Suprapubic skin (tissue), 4 donors: ENCODE measurements around the gene SIRPB1. TPM values are rescaled to one million over a fixed set of nuclear protein-coding genes. Genes with fewer than 3 reads are reported as not detected.
"Not testable (repeated sequence)": the region's sequence is repeated elsewhere in the genome, so short reads cannot be mapped to it uniquely, and the experiment has no call there.

ENCODE experiments used
- DNase-seq, 2 donors: peaks; one replicate each; pipeline ENCODE4 v3.0.0-alpha.2; 2019; ENCODE audit warnings: low spot score in 2 of 2
- H3K27ac ChIP-seq: fragments of 200-600 bp; sonication (generic); one replicate; pipeline ENCODE4 v1.5.1; 2019
- H3K27me3 ChIP-seq: fragments of 200-600 bp; sonication (generic); one replicate; pipeline ENCODE4 v1.5.1; 2019
- H3K36me3 ChIP-seq: fragments of 200-600 bp; sonication (generic); one replicate; pipeline ENCODE4 v1.5.1; 2019
- H3K4me1 ChIP-seq: fragments of 200-600 bp; sonication (generic); one replicate; pipeline ENCODE4 v1.5.1; 2019
- H3K4me3 ChIP-seq: fragments of 200-600 bp; sonication (generic); one replicate; pipeline ENCODE4 v1.5.1; 2019; ENCODE audit warnings: mild to moderate bottlenecking
- H3K9me3 ChIP-seq: fragments of 200-600 bp; sonication (generic); one replicate; pipeline ENCODE4 v1.5.1; 2019
- EP300 ChIP-seq: sonication (generic); formaldehyde crosslinking; IDR thresholded peaks from one replicate; pipeline ENCODE4 v1.6.1; 2017; ENCODE audit warnings: antibody characterized with exemption
- POLR2A ChIP-seq, 2 donors: fragments of 450-650 bp; IDR thresholded peaks; one replicate each; pipeline ENCODE4 v1.6.1; 2017; ENCODE audit warnings: antibody characterized with exemption in 2 of 2, mild to moderate bottlenecking in 2 of 2, moderate library complexity in 2 of 2
- POLR2AphosphoS5 ChIP-seq, 3 donors: sonication (generic); formaldehyde crosslinking; IDR thresholded peaks; one replicate each; pipeline ENCODE4 v1.6.1; 2017; ENCODE audit warnings: antibody characterized with exemption in 3 of 3
- WGBS: methylation state at CpG from one replicate; pipeline ENCODE4 v1.1.5; 2018; 5-methylcytosine and 5-hydroxymethylcytosine counted together
- total RNA-seq, 4 donors: library from RNA; depleted of rRNA; stranded (reverse); fragments of >200 nt; gene quantifications; one replicate each; pipeline ENCODE4 v1.1.0, GENCODE V29; 2016
- TF ChIP-seq, protein P1 (sequence below), 2 donors: fragments of 200-600 bp in 1 of 2; fragments of 450-650 bp in 1 of 2; sonication (generic) in 1 of 2; IDR thresholded peaks; one replicate each; pipeline ENCODE4 v1.5.1; 2016 to 2019; ENCODE audit warnings: antibody characterized with exemption in 2 of 2, mild to moderate bottlenecking in 1 of 2, moderate library complexity in 1 of 2

Gene SIRPB1
- total RNA-seq, 4 donors from 2014 or later = 0.38 to 3.3 (median 1.0) TPM; not detected in 1

GRCh38 chr20:1648101-1648500, 28.3 kb upstream of the SIRPB1 start:
- Histone ChIP-seq H3K27ac (no peak overlapping the region), H3K27me3 (peaks cover 16% of the 10 kb centered on the region), H3K36me3 (no peaks in the 10 kb centered on the region), H3K9me3 (no peaks in the 10 kb centered on the region), H3K4me1 (no peaks in the 10 kb centered on the region), H3K4me3 (no peak overlapping the region)
- no peak for TF ChIP-seq POLR2A (IDR thresholded peaks at IDR 0.05)
- TF ChIP-seq, protein P1, sequence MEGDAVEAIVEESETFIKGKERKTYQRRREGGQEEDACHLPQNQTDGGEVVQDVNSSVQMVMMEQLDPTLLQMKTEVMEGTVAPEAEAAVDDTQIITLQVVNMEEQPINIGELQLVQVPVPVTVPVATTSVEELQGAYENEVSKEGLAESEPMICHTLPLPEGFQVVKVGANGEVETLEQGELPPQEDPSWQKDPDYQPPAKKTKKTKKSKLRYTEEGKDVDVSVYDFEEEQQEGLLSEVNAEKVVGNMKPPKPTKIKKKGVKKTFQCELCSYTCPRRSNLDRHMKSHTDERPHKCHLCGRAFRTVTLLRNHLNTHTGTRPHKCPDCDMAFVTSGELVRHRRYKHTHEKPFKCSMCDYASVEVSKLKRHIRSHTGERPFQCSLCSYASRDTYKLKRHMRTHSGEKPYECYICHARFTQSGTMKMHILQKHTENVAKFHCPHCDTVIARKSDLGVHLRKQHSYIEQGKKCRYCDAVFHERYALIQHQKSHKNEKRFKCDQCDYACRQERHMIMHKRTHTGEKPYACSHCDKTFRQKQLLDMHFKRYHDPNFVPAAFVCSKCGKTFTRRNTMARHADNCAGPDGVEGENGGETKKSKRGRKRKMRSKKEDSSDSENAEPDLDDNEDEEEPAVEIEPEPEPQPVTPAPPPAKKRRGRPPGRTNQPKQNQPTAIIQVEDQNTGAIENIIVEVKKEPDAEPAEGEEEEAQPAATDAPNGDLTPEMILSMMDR (IDR thresholded peaks at IDR 0.05) = no peak
- no peak for TF ChIP-seq POLR2AphosphoS5 (IDR thresholded peaks at IDR 0.05)
- no peak for TF ChIP-seq EP300
- 59% methylated on average over 5 of the region's 5 CpGs for WGBS
- no peak for DNase-seq

GRCh38 chr20:1646975-1647431, 27.2 kb upstream of the SIRPB1 start:
- Histone ChIP-seq H3K27ac (no peak overlapping the region), H3K4me1 (no peaks in the 10 kb centered on the region), H3K4me3 (no peak overlapping the region), H3K36me3 (no peaks in the 10 kb centered on the region), H3K27me3 (peaks cover 16% of the 10 kb centered on the region), H3K9me3 (no peaks in the 10 kb centered on the region)
- WGBS = 89% methylated on average over 3 of the region's 3 CpGs
- no peak for DNase-seq
- TF ChIP-seq, protein P1 (IDR thresholded peaks at IDR 0.05) = no peak
- TF ChIP-seq POLR2AphosphoS5 (IDR thresholded peaks at IDR 0.05) (no peak), POLR2A (IDR thresholded peaks at IDR 0.05) (no peak), EP300 (no peak)

DNA sequence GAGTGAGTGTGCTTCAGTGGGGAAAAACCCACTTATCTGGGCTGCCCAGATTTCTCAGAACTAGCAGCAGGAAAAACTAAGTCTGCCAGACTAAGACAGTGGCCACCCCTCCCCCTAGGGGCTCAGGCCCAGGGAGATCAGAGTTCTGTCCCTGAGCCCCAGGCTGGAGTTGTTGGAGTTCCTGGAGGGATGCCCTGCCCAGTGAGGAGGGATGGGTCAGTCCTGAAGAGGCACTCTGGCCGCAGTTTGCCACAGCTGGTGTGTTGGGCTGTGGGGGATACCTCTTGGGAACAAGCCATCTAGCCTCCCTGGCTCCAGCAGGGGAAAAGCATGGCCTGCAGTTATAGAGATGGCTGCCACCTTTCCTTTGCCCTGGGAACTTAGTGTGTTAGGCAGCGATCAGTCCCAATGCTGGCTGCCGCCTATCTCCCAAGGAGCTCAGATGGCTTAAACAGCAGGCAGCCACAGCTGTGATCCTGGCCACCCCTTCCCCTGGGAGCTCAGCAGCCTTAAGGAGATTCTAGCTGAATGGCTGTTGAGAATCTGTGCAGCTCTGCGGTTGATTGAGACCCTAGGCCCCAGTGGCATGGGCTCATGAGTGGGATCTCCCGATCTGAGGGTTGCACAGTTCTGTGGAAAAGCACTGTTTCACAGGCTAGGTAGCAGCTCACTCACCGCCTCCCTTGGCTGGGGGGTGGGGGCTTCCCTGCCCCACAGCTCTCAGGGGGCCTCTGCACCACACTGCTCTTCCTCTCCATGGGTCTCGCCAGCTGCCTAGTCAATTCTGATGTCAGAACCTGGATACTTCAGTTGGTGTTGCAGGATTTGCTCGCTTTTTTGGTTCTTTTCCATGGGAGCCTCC, 24.5 kb upstream of the SIRPB1 start:
- peaks cover 16% of the 10 kb centered on the region for H3K27me3 ChIP-seq
- no peaks in the 10 kb centered on the region for H3K36me3 ChIP-seq
- 96% methylated on average over 6 of the region's 8 CpGs for WGBS
- no peak overlapping the region for H3K27ac ChIP-seq
- H3K4me3 ChIP-seq = no peak overlapping the region
- no peaks in the 10 kb centered on the region for H3K9me3 ChIP-seq
- TF ChIP-seq, protein P1 (IDR thresholded peaks at IDR 0.05) = no peak
- TF ChIP-seq EP300 (no peak), POLR2AphosphoS5 (IDR thresholded peaks at IDR 0.05) (no peak), POLR2A (IDR thresholded peaks at IDR 0.05) (no peak)
- no peaks in the 10 kb centered on the region for H3K4me1 ChIP-seq
- DNase-seq = no peak

DNA sequence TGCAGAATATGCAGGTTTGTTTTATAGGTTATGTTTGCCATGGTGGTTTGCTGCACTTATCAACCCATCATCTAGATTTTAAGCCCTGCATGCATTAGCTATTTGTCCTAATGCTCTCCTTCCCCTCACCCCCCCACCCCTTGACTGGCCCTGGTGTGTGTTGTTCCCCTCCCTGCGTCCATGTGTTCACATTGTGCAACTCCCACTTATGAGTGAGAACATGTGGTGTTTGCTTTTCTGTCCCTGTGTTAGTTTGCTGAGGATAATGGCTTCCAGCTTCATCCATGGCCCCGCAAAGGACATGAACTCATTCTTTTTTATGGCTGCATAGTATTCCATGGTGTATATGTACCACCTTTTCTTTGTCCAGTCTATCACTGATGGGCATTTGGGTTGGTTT, 18.8 kb upstream of the SIRPB1 start:
- H3K27ac ChIP-seq, H3K36me3 ChIP-seq, H3K9me3 ChIP-seq, H3K27me3 ChIP-seq, H3K4me3 ChIP-seq, H3K4me1 ChIP-seq, DNase-seq: not testable (repeated sequence)
- WGBS = 79% methylated on average over 2 of the region's 2 CpGs

DNA sequence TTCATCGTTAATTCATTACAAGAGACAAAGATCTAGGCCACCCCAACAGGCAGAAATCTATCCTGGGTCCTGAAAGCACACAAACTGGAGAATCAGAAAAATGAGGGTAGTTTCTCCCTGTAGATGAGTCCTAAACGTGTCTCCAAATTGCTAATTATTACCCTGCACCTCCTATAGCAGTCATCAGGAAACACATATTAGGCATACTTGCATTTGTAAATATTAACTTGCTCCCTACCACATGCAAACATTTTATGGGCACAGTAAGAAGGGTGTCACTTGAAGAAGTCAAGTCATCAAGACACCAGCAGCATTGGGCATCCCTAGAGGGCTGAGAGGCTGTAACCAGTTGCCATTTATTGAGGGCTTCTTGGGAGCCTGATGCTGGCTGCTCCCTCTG, 17.9 kb upstream of the SIRPB1 start:
- no peak overlapping the region for H3K27ac ChIP-seq
- H3K27me3 ChIP-seq = no peaks in the 10 kb centered on the region
- no peak for DNase-seq
- no peak overlapping the region for H3K4me3 ChIP-seq
- H3K36me3 ChIP-seq = no peaks in the 10 kb centered on the region
- no peaks in the 10 kb centered on the region for H3K9me3 ChIP-seq
- no peaks in the 10 kb centered on the region for H3K4me1 ChIP-seq
- no peak for TF ChIP-seq POLR2A (IDR thresholded peaks at IDR 0.05)
- TF ChIP-seq, protein P1 (IDR thresholded peaks at IDR 0.05) = no peak
- no peak for TF ChIP-seq POLR2AphosphoS5 (IDR thresholded peaks at IDR 0.05)
- no peak for TF ChIP-seq EP300
- WGBS = 84% methylated on average over 2 of the region's 2 CpGs
